ENCODE measurements around the gene MYL11.
"Not testable (repeated sequence)": the region's sequence is repeated elsewhere in the genome, so short reads cannot be mapped to it uniquely, and the experiment has no call there.

The MYL11 gene

GRCh38 chr16:30383521-30383920 lies 8.9 kb downstream of the MYL11 start:
- no peaks in the 10 kb centered on the region for H3K27me3 ChIP-seq (ENCODE audit: control insufficient read depth, insufficient read depth, low read length)
- no peaks in the 10 kb centered on the region for H3K9me3 ChIP-seq (replicated peaks; ENCODE audit: low read length)
- H3K4me1 ChIP-seq (ENCODE audit: control insufficient read depth, insufficient read depth, low read length) = peaks cover 5% of the 10 kb centered on the region
- no peak overlapping the region for H3K4me2 ChIP-seq (ENCODE audit: low read length)
- no peak overlapping the region for H3K9ac ChIP-seq (ENCODE audit: low read depth, low read length)
- no peaks in the 10 kb centered on the region for H3K36me3 ChIP-seq (ENCODE audit: insufficient read depth, low read length)
- H3K4me3 ChIP-seq (ENCODE audit: low read length) = no peak overlapping the region

- peak overlapping the region; percentile 90 for H3K4me3 ChIP-seq (ENCODE audit: low read length)
- H3K9me3 ChIP-seq (replicated peaks; ENCODE audit: low read length) = no peaks in the 10 kb centered on the region
- no peaks in the 10 kb centered on the region for H3K27me3 ChIP-seq (ENCODE audit: control insufficient read depth, insufficient read depth, low read length)
- peaks cover 14% of the 10 kb centered on the region for H3K4me1 ChIP-seq (ENCODE audit: control insufficient read depth, insufficient read depth, low read length)
- H3K9ac ChIP-seq (ENCODE audit: low read depth, low read length) = peak overlapping the region; percentile 88
- H3K36me3 ChIP-seq (ENCODE audit: insufficient read depth, low read length) = peaks cover 16% of the 10 kb centered on the region
- peak overlapping the region; percentile 92 for H3K4me2 ChIP-seq (ENCODE audit: low read length)
Observed at GRCh38 chr16:30394592-30395154, 20.1 kb downstream of the MYL11 start.

GRCh38 chr16:30395155-30395991 lies 20.8 kb downstream of the MYL11 start, which contains the start of gene ZNF48:
TSS of gene ZNF48 (plus strand) at chr16:30395420. CDS start at chr16:30395795, 375 bp downstream.
- Histone ChIP-seq H3K4me3 (ENCODE audit: low read length) (peak within 1 kb of the TSS; percentile 90), H3K4me2 (ENCODE audit: low read length) (peak within 1 kb of the TSS; percentile 92), H3K9ac (ENCODE audit: low read depth, low read length) (peak within 1 kb of the TSS; percentile 88), H3K9me3 (replicated peaks; ENCODE audit: low read length) (no peaks in the 10 kb centered on the region), H3K27me3 (ENCODE audit: control insufficient read depth, insufficient read depth, low read length) (no peaks in the 10 kb centered on the region), H3K36me3 (ENCODE audit: insufficient read depth, low read length) (peaks cover 16% of the 10 kb centered on the region), H3K4me1 (ENCODE audit: control insufficient read depth, insufficient read depth, low read length) (peaks cover 21% of the 10 kb centered on the region)

GRCh38 chr16:30395992-30396585 lies 21.5 kb downstream of the MYL11 start:
- Histone ChIP-seq H3K9me3 (replicated peaks; ENCODE audit: low read length) (no peaks in the 10 kb centered on the region), H3K4me1 (ENCODE audit: control insufficient read depth, insufficient read depth, low read length) (peaks cover 21% of the 10 kb centered on the region), H3K9ac (ENCODE audit: low read depth, low read length) (peak overlapping the region; percentile 88), H3K4me3 (ENCODE audit: low read length) (peak overlapping the region; percentile 90), H3K27me3 (ENCODE audit: control insufficient read depth, insufficient read depth, low read length) (no peaks in the 10 kb centered on the region), H3K36me3 (ENCODE audit: insufficient read depth, low read length) (peaks cover 16% of the 10 kb centered on the region), H3K4me2 (ENCODE audit: low read length) (peak overlapping the region; percentile 92)

GRCh38 chr16:30396627-30397026 lies 22.0 kb downstream of the MYL11 start:
- H3K4me1 ChIP-seq (ENCODE audit: control insufficient read depth, insufficient read depth, low read length) = peaks cover 21% of the 10 kb centered on the region
- not testable (repeated sequence) for H3K9ac ChIP-seq (ENCODE audit: low read depth, low read length); H3K9me3 ChIP-seq (replicated peaks; ENCODE audit: low read length); H3K27me3 ChIP-seq (ENCODE audit: control insufficient read depth, insufficient read depth, low read length); H3K4me3 ChIP-seq (ENCODE audit: low read length)
- peak overlapping the region; percentile 92 for H3K4me2 ChIP-seq (ENCODE audit: low read length)
- peaks cover 16% of the 10 kb centered on the region for H3K36me3 ChIP-seq (ENCODE audit: insufficient read depth, low read length)

- Histone ChIP-seq H3K36me3 (ENCODE audit: insufficient read depth, low read length) (peaks cover 16% of the 10 kb centered on the region), H3K4me2 (ENCODE audit: low read length) (no peak overlapping the region), H3K4me3 (ENCODE audit: low read length) (no peak overlapping the region), H3K4me1 (ENCODE audit: control insufficient read depth, insufficient read depth, low read length) (peaks cover 21% of the 10 kb centered on the region), H3K9ac (ENCODE audit: low read depth, low read length) (no peak overlapping the region), H3K27me3 (ENCODE audit: control insufficient read depth, insufficient read depth, low read length) (no peaks in the 10 kb centered on the region), H3K9me3 (replicated peaks; ENCODE audit: low read length) (no peaks in the 10 kb centered on the region)
Observed at GRCh38 chr16:30397056-30397455, 22.5 kb downstream of the MYL11 start.

GRCh38 chr16:30397776-30398660 lies 23.4 kb downstream of the MYL11 start:
- H3K9ac ChIP-seq (ENCODE audit: low read depth, low read length) = no peak overlapping the region
- peaks cover 16% of the 10 kb centered on the region for H3K36me3 ChIP-seq (ENCODE audit: insufficient read depth, low read length)
- H3K4me3 ChIP-seq (ENCODE audit: low read length) = no peak overlapping the region
- no peak overlapping the region for H3K4me2 ChIP-seq (ENCODE audit: low read length)
- H3K9me3 ChIP-seq (replicated peaks; ENCODE audit: low read length) = no peaks in the 10 kb centered on the region
- H3K4me1 ChIP-seq (ENCODE audit: control insufficient read depth, insufficient read depth, low read length) = peaks cover 21% of the 10 kb centered on the region
- H3K27me3 ChIP-seq (ENCODE audit: control insufficient read depth, insufficient read depth, low read length) = no peaks in the 10 kb centered on the region

GRCh38 chr16:30398661-30399434 lies 24.2 kb downstream of the MYL11 start:
- Histone ChIP-seq H3K4me1 (ENCODE audit: control insufficient read depth, insufficient read depth, low read length) (peaks cover 21% of the 10 kb centered on the region), H3K36me3 (ENCODE audit: insufficient read depth, low read length) (peaks cover 16% of the 10 kb centered on the region), H3K4me2 (ENCODE audit: low read length) (no peak overlapping the region), H3K9me3 (replicated peaks; ENCODE audit: low read length) (no peaks in the 10 kb centered on the region), H3K27me3 (ENCODE audit: control insufficient read depth, insufficient read depth, low read length) (no peaks in the 10 kb centered on the region), H3K9ac (ENCODE audit: low read depth, low read length) (no peak overlapping the region), H3K4me3 (ENCODE audit: low read length) (no peak overlapping the region)

- Histone ChIP-seq H3K9ac (ENCODE audit: low read depth, low read length) (peak overlapping the region; percentile 85), H3K4me1 (ENCODE audit: control insufficient read depth, insufficient read depth, low read length) (peaks cover 15% of the 10 kb centered on the region), H3K4me3 (ENCODE audit: low read length) (peak overlapping the region; percentile 75), H3K36me3 (ENCODE audit: insufficient read depth, low read length) (peaks cover 16% of the 10 kb centered on the region), H3K27me3 (ENCODE audit: control insufficient read depth, insufficient read depth, low read length) (no peaks in the 10 kb centered on the region), H3K4me2 (ENCODE audit: low read length) (peak overlapping the region; percentile 93), H3K9me3 (replicated peaks; ENCODE audit: low read length) (no peaks in the 10 kb centered on the region)
Observed at GRCh38 chr16:30399435-30400186, 25.0 kb downstream of the MYL11 start.

- no peaks in the 10 kb centered on the region for H3K27me3 ChIP-seq (ENCODE audit: control insufficient read depth, insufficient read depth, low read length)
- no peaks in the 10 kb centered on the region for H3K9me3 ChIP-seq (replicated peaks; ENCODE audit: low read length)
- H3K4me1 ChIP-seq (ENCODE audit: control insufficient read depth, insufficient read depth, low read length) = peaks cover 18% of the 10 kb centered on the region
- H3K4me3 ChIP-seq (ENCODE audit: low read length) = no peak overlapping the region
- peaks cover 15% of the 10 kb centered on the region for H3K36me3 ChIP-seq (ENCODE audit: insufficient read depth, low read length)
- no peak overlapping the region for H3K9ac ChIP-seq (ENCODE audit: low read depth, low read length)
- no peak overlapping the region for H3K4me2 ChIP-seq (ENCODE audit: low read length)
Observed at GRCh38 chr16:30401768-30402425, 27.3 kb downstream of the MYL11 start.
